PC-3 (cell line): ENCODE data around the gene RASL11B. TPM values are rescaled to one million over a fixed set of nuclear protein-coding genes. Genes with fewer than 3 reads are reported as not detected.

Source experiments
- ATAC-seq: fragments of 200-7000 bp; cut with Tn5 transposase; 2 replicates; pipeline ENCODE4 v1.9.1; 2020; ENCODE audit warnings: mild to moderate bottlenecking, moderate library complexity
- BruUV-seq: library from RNA; stranded (reverse); fragments of 400-500 nt; replicated peaks from 2 replicates; lab custom pipeline; 2021; lab: Mats Ljungman, UMichigan
- CTCF ChIA-PET: fragments of 300-600 bp; sonication (Branson Sonifier 250); formaldehyde crosslinking; loops from one replicate; lab custom pipeline; 2022; ENCODE audit warnings: antibody characterized with exemption; lab: Charles Lee
- POLR2A ChIA-PET: fragments of 300-600 bp; sonication (Branson Sonifier 250); formaldehyde crosslinking; loops from one replicate; lab custom pipeline; 2022; ENCODE audit warnings: antibody characterized with exemption; ENCODE audit not compliant: unreplicated experiment; lab: Charles Lee
- DNase-seq: peaks from one replicate; pipeline ENCODE4 v3.0.0-alpha.2; 2015
- H2AFZ ChIP-seq: fragments of 300-600 bp; sonication (generic); 2 replicates; pipeline ENCODE4 v1.6.0; 2016; ENCODE audit warnings: antibody characterized with exemption, low read length
- H3F3A ChIP-seq: fragments of 300-600 bp; sonication (generic); one replicate; pipeline ENCODE4 v1.6.0; 2017; ENCODE audit warnings: antibody characterized with exemption, low read length, control low read depth, mild to moderate bottlenecking; ENCODE audit not compliant: unreplicated experiment
- H3K27ac ChIP-seq: fragments of 300-600 bp; sonication (generic); 2 replicates; pipeline ENCODE4 v1.5.1; 2016; ENCODE audit warnings: mild to moderate bottlenecking, low read length
- H3K27me3 ChIP-seq: fragments of 300-600 bp; sonication (generic); 2 replicates; pipeline ENCODE4 v1.6.1; 2016; ENCODE audit warnings: low read length, mixed read lengths
- H3K36me3 ChIP-seq: fragments of 300-600 bp; sonication (generic); 2 replicates; pipeline ENCODE4 v1.6.1; 2016; ENCODE audit warnings: low read depth, mixed run types, low read length, mixed read lengths
- H3K4me1 ChIP-seq: fragments of 300-600 bp; sonication (generic); 2 replicates; pipeline ENCODE4 v1.5.1; 2016; ENCODE audit warnings: low read length; ENCODE audit not compliant: insufficient read depth
- H3K4me2 ChIP-seq: fragments of 300-600 bp; sonication (generic); 2 replicates; pipeline ENCODE4 v1.6.0; 2016; ENCODE audit warnings: low read length
- H3K4me3 ChIP-seq: fragments of 300-600 bp; sonication (generic); 2 replicates; pipeline ENCODE4 v1.5.1; 2016; ENCODE audit warnings: mild to moderate bottlenecking, low read length, mixed read lengths
- H3K79me2 ChIP-seq: fragments of 300-600 bp; sonication (generic); 2 replicates; pipeline ENCODE4 v1.6.1; 2017; ENCODE audit warnings: low read length, mixed read lengths
- H3K9ac ChIP-seq: fragments of 300-600 bp; sonication (generic); 2 replicates; pipeline ENCODE4 v1.6.0; 2016; ENCODE audit warnings: mild to moderate bottlenecking, low read length
- H3K9me2 ChIP-seq: fragments of 300-600 bp; sonication (generic); replicated peaks from 2 replicates; pipeline ENCODE4 v1.6.1; 2016; ENCODE audit warnings: mixed run types, low read length, mixed read lengths
- H3K9me3 ChIP-seq: fragments of 300-600 bp; sonication (generic); 2 replicates; pipeline ENCODE4 v1.6.1; 2016; ENCODE audit warnings: low read length, mixed read lengths
- H4K20me1 ChIP-seq: fragments of 300-600 bp; sonication (generic); 2 replicates; pipeline ENCODE4 v1.6.1; 2016; ENCODE audit warnings: low read length, mixed read lengths
- EZH2 ChIP-seq: fragments of 300-600 bp; sonication (generic); IDR thresholded peaks from one replicate; pipeline ENCODE4 v1.6.1; 2017; ENCODE audit warnings: antibody characterized with exemption, mild to moderate bottlenecking, low read length; ENCODE audit not compliant: unreplicated experiment
- EZH2phosphoT487 ChIP-seq: fragments of 300-600 bp; sonication (generic); IDR thresholded peaks from 2 replicates; pipeline ENCODE4 v1.6.1; 2018; ENCODE audit warnings: mild to moderate bottlenecking, antibody characterized with exemption, low read length, borderline replicate concordance
- intact Hi-C: fragments of 100-400 bp; cut with micrococcal nuclease; formaldehyde crosslinking; loops from 2 replicates; pipeline ENCODE4 v1.9.0; 2023
- total RNA-seq: library from RNA; depleted of rRNA; stranded (reverse); fragments of >200 nt; gene quantifications from 2 replicates; pipeline ENCODE4 v1.2.3, GENCODE V29; 2014
- TF ChIP-seq, protein P1 (sequence below): fragments of 300-600 bp; sonication (generic); conservative IDR thresholded peaks from 2 replicates; pipeline ENCODE4 v1.5.1; 2017; ENCODE audit warnings: antibody characterized with exemption, low read depth, mild to moderate bottlenecking, low read length

Gene RASL11B
- total RNA-seq, 1 experiment from 2014 or later = 0.07 TPM

DNA sequence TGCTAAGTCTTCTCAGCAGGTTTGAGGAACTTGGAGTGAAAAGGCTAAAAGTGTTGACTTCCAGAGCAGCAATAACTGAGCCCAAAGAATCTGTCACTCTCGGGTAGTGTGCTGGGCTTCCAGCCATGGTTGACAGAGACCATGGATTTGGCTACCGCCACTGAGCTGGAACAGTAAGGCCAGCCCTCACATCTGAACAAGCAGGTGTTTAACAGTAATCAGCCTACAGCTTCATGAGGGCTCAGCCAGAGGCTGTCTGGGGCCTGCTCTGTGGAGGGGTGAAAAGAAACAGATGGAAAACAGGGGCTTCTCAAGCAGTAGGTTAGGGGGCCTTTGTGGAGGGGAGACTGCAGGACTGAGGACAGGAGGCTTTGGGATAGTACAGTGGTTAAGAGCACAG, 14.9 kb downstream of the RASL11B start:
- CTCF ChIA-PET = no interaction called here
- Histone ChIP-seq H3K9me2 (no peaks in the 10 kb centered on the region), H3K4me1 (no peaks in the 10 kb centered on the region), H3F3A (no peaks in the 10 kb centered on the region), H3K9ac (no peak overlapping the region), H3K79me2 (no peaks in the 10 kb centered on the region), H2AFZ (no peak overlapping the region), H3K27me3 (no peaks in the 10 kb centered on the region), H3K27ac (no peak overlapping the region), H4K20me1 (no peaks in the 10 kb centered on the region), H3K4me3 (no peak overlapping the region), H3K36me3 (no peaks in the 10 kb centered on the region), H3K4me2 (no peak overlapping the region), H3K9me3 (no peaks in the 10 kb centered on the region)
- intact Hi-C loops = no loop called here
- POLR2A ChIA-PET = no interaction called here
- no TSS peak for BruUV-seq
- TF ChIP-seq, protein P1, sequence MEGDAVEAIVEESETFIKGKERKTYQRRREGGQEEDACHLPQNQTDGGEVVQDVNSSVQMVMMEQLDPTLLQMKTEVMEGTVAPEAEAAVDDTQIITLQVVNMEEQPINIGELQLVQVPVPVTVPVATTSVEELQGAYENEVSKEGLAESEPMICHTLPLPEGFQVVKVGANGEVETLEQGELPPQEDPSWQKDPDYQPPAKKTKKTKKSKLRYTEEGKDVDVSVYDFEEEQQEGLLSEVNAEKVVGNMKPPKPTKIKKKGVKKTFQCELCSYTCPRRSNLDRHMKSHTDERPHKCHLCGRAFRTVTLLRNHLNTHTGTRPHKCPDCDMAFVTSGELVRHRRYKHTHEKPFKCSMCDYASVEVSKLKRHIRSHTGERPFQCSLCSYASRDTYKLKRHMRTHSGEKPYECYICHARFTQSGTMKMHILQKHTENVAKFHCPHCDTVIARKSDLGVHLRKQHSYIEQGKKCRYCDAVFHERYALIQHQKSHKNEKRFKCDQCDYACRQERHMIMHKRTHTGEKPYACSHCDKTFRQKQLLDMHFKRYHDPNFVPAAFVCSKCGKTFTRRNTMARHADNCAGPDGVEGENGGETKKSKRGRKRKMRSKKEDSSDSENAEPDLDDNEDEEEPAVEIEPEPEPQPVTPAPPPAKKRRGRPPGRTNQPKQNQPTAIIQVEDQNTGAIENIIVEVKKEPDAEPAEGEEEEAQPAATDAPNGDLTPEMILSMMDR = no peak
- TF ChIP-seq EZH2phosphoT487 (no peak), EZH2 (no peak)
- ATAC-seq = no peak
- DNase-seq = no peak

DNA sequence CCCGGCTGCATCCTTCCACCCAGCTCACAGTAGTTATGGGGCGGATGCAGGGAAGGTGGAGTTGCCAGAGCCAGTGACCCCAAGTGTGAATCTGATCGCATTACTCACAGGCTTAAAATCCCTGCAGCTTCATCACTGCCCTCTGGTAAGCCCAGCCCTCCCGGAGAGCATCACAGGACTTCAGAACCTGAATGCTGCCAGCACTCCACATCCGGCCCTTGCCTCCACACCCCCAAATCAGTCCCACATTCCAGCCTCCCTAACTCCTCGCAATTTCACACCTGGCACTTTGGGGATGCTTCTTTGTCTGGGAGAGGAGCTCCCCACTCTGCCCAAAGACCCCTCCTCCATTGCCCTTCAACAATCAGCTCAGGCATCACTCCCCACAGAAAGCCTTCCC, 15.6 kb downstream of the RASL11B start:
- Histone ChIP-seq H3K27me3 (no peaks in the 10 kb centered on the region), H3K79me2 (no peaks in the 10 kb centered on the region), H3K9me3 (no peaks in the 10 kb centered on the region), H3K27ac (no peak overlapping the region), H3K4me1 (peaks cover 1% of the 10 kb centered on the region), H3K9me2 (no peaks in the 10 kb centered on the region), H3K4me2 (no peak overlapping the region), H3K4me3 (no peak overlapping the region), H3K9ac (no peak overlapping the region), H4K20me1 (no peaks in the 10 kb centered on the region), H2AFZ (no peak overlapping the region), H3F3A (no peaks in the 10 kb centered on the region), H3K36me3 (no peaks in the 10 kb centered on the region)
- intact Hi-C loops = no loop called here
- ChIA-PET POLR2A (no interaction called here), CTCF (no interaction called here)
- no TSS peak for BruUV-seq
- no peak for ATAC-seq
- no peak for DNase-seq
- no peak for TF ChIP-seq EZH2
- TF ChIP-seq, protein P1 = no peak
- TF ChIP-seq EZH2phosphoT487 = no peak

DNA sequence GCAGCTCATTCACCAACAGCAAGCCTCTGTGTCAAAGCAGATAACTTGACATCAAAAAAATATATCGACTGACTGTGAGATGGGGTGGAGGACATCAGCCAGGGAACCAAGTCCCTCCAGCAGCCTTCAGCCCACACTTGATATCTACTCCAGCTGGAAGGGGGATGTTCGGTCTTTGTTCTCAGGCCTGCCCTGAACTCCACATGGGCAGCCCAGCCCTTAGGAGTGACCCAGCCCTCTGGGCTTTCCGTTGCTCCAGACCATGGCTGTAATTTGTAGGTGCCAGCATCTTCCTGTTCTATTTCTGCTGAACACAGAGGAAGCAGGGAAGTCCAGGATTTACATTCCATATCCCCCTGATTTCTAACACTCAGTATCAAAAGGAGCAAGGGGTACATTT, 17.4 kb downstream of the RASL11B start:
- Histone ChIP-seq H4K20me1 (no peaks in the 10 kb centered on the region), H3K36me3 (no peaks in the 10 kb centered on the region), H3F3A (no peaks in the 10 kb centered on the region), H2AFZ (no peak overlapping the region), H3K4me2 (no peak overlapping the region), H3K9me2 (no peaks in the 10 kb centered on the region), H3K27me3 (no peaks in the 10 kb centered on the region), H3K79me2 (no peaks in the 10 kb centered on the region), H3K9me3 (no peaks in the 10 kb centered on the region), H3K4me3 (no peak overlapping the region), H3K4me1 (peaks cover 16% of the 10 kb centered on the region), H3K27ac (no peak overlapping the region), H3K9ac (no peak overlapping the region)
- TF ChIP-seq EZH2 (no peak), EZH2phosphoT487 (no peak)
- TF ChIP-seq, protein P1 = no peak
- ATAC-seq (no peak), DNase-seq (no peak)
- intact Hi-C loops = no loop called here
- POLR2A ChIA-PET = no interaction called here
- BruUV-seq = no TSS peak
- CTCF ChIA-PET = no interaction called here
